IMR-90 (cell line): ENCODE measurements around the gene ADPRHL1. TPM values are rescaled to one million over a fixed set of nuclear protein-coding genes. Genes with fewer than 3 reads are reported as not detected.

Experiments
- ATAC-seq: fragments of 200-7000 bp; cut with Tn5 transposase; 2 replicates; pipeline ENCODE4 v1.9.1; 2020; ENCODE audit warnings: low read depth, mild to moderate bottlenecking, moderate library complexity
- BruUV-seq: library from RNA; stranded (reverse); fragments of 400-500 nt; replicated peaks from 2 replicates; lab custom pipeline; 2021; lab: Mats Ljungman, UMichigan
- CTCF ChIA-PET: fragments of 300-600 bp; formaldehyde crosslinking; extraction: SDS; loops from one replicate; lab custom pipeline; 2021; ENCODE audit warnings: antibody characterized with exemption; lab: Yijun Ruan, JAX
- POLR2A ChIA-PET: fragments of 300-600 bp; sonication (Branson Sonifier 250); formaldehyde crosslinking; loops from one replicate; lab custom pipeline; 2022; ENCODE audit warnings: antibody characterized with exemption; ENCODE audit not compliant: unreplicated experiment; lab: Charles Lee
- DNase-seq: peaks from one replicate; pipeline ENCODE4 v3.0.0; 2013
- H2AFZ ChIP-seq: replicated peaks from 2 replicates; pipeline ENCODE3; 2013; ENCODE audit warnings: low read length, mild to moderate bottlenecking; ENCODE audit not compliant: poor library complexity
- H2AK5ac ChIP-seq: 2 replicates; pipeline ENCODE4 v1.6.1; 2013; ENCODE audit warnings: low read depth, low read length, inconsistent platforms
- H2AK9ac ChIP-seq: replicated peaks from 2 replicates; pipeline ENCODE3; 2013; ENCODE audit warnings: mild to moderate bottlenecking, low read depth, low read length, moderate library complexity; ENCODE audit not compliant: poor library complexity
- H2BK120ac ChIP-seq: 2 replicates; pipeline ENCODE4 v1.6.1; 2013; ENCODE audit warnings: low read depth, low read length, inconsistent platforms
- H2BK15ac ChIP-seq: 3 replicates; pipeline ENCODE4 v1.6.1; 2013; ENCODE audit warnings: low read depth, low read length, inconsistent platforms
- H2BK20ac ChIP-seq: 2 replicates; pipeline ENCODE4 v1.6.1; 2013; ENCODE audit warnings: low read depth, mild to moderate bottlenecking, inconsistent platforms, low read length, moderate library complexity
- H2BK5ac ChIP-seq: 2 replicates; pipeline ENCODE4 v1.6.1; 2013; ENCODE audit warnings: mild to moderate bottlenecking, low read depth, low read length, inconsistent platforms; ENCODE audit not compliant: poor library complexity, severe bottlenecking
- H3K14ac ChIP-seq: replicated peaks from 2 replicates; pipeline ENCODE4 v1.6.1; 2013; ENCODE audit warnings: low read depth, low read length, inconsistent platforms
- H3K18ac ChIP-seq: 2 replicates; pipeline ENCODE4 v1.6.1; 2013; ENCODE audit warnings: low read depth, low read length, control low read depth
- H3K23ac ChIP-seq: 2 replicates; pipeline ENCODE4 v1.6.1; 2013; ENCODE audit warnings: low read depth, low read length, inconsistent platforms
- H3K27ac ChIP-seq: 2 replicates; pipeline ENCODE4 v1.5.1; 2013; ENCODE audit warnings: mild to moderate bottlenecking, control low read depth, low read length; ENCODE audit not compliant: insufficient read depth
- H3K27me3 ChIP-seq: 2 replicates; pipeline ENCODE4 v1.6.1; 2013; ENCODE audit warnings: low read length; ENCODE audit not compliant: control insufficient read depth, insufficient read depth
- H3K36me3 ChIP-seq: 2 replicates; pipeline ENCODE4 v1.6.1; 2013; ENCODE audit warnings: low read length, mixed read lengths; ENCODE audit not compliant: control insufficient read depth, insufficient read depth
- H3K4ac ChIP-seq: 2 replicates; pipeline ENCODE4 v1.6.1; 2013; ENCODE audit warnings: low read depth, low read length, inconsistent platforms
- H3K4me1 ChIP-seq: 2 replicates; pipeline ENCODE4 v1.6.1; 2013; ENCODE audit warnings: low read length, mixed read lengths; ENCODE audit not compliant: control insufficient read depth, insufficient read depth
- H3K4me2 ChIP-seq: 2 replicates; pipeline ENCODE4 v1.6.1; 2013; ENCODE audit warnings: low read depth, mild to moderate bottlenecking, control low read depth, low read length, moderate library complexity
- H3K4me3 ChIP-seq: 2 replicates; pipeline ENCODE4 v1.5.1; 2013; ENCODE audit warnings: low read depth, mild to moderate bottlenecking, control low read depth, low read length, moderate library complexity; ENCODE audit not compliant: insufficient read depth
- H3K56ac ChIP-seq: 2 replicates; pipeline ENCODE4 v1.6.1; 2013; ENCODE audit warnings: low read length, inconsistent platforms; ENCODE audit not compliant: insufficient read depth; ENCODE audit errors: extremely low read depth
- H3K79me1 ChIP-seq, 2 experiments: 2 replicates each; pipeline ENCODE4 v1.6.1; 2013; ENCODE audit warnings: low read length in 2 of 2, inconsistent platforms in 1 of 2, low read depth in 1 of 2
- H3K9ac ChIP-seq: 2 replicates; pipeline ENCODE4 v1.6.1; 2013; ENCODE audit warnings: low read depth, low read length, control low read depth
- H3K9me1 ChIP-seq: 2 replicates; pipeline ENCODE4 v1.6.1; 2013; ENCODE audit warnings: low read length, inconsistent platforms; ENCODE audit not compliant: insufficient read depth
- H3K9me3 ChIP-seq: 2 replicates; pipeline ENCODE4 v1.6.1; 2013; ENCODE audit warnings: low read length; ENCODE audit not compliant: control insufficient read depth, insufficient read depth
- H4K20me1 ChIP-seq: 2 replicates; pipeline ENCODE4 v1.6.1; 2013; ENCODE audit warnings: low read length, inconsistent platforms; ENCODE audit not compliant: insufficient read depth
- H4K5ac ChIP-seq: 2 replicates; pipeline ENCODE4 v1.6.1; 2013; ENCODE audit warnings: mild to moderate bottlenecking, low read depth, low read length, control low read depth
- H4K8ac ChIP-seq, 2 experiments: 2 replicates each; pipeline ENCODE4 v1.6.1; 2013; ENCODE audit warnings: low read depth in 2 of 2, low read length in 2 of 2, control low read depth in 1 of 2, inconsistent platforms in 1 of 2
- H4K91ac ChIP-seq: 2 replicates; pipeline ENCODE4 v1.6.1; 2013; ENCODE audit warnings: low read depth, low read length, inconsistent platforms; ENCODE audit not compliant: insufficient read depth
- BHLHE40 ChIP-seq: fragments of 150-350 bp; IDR thresholded peaks from 2 replicates; pipeline ENCODE4 v1.6.1; 2016; ENCODE audit warnings: mild to moderate bottlenecking, low read depth, low read length
- CEBPB ChIP-seq: IDR thresholded peaks from 2 replicates; pipeline ENCODE4 v1.6.1; 2012; ENCODE audit warnings: low read depth, low read length, improper control_type of control experiment
- CHD1 ChIP-seq: IDR thresholded peaks from 2 replicates; pipeline ENCODE4 v1.6.1; 2012; ENCODE audit warnings: low read depth, low read length, improper control_type of control experiment
- MAFK ChIP-seq: IDR thresholded peaks from 2 replicates; pipeline ENCODE4 v1.6.1; 2012; ENCODE audit warnings: low read depth, low read length, improper control_type of control experiment
- MAZ ChIP-seq: IDR thresholded peaks from 2 replicates; pipeline ENCODE4 v1.6.1; 2012; ENCODE audit warnings: low read depth, mild to moderate bottlenecking, low read length, improper control_type of control experiment, moderate library complexity, borderline replicate concordance
- MXI1 ChIP-seq: IDR thresholded peaks from 2 replicates; pipeline ENCODE4 v1.6.1; 2012; ENCODE audit warnings: low read depth, mild to moderate bottlenecking, low read length, moderate library complexity, borderline replicate concordance
- NFE2L2 ChIP-seq: fragments of 150-350 bp; IDR thresholded peaks from 2 replicates; pipeline ENCODE4 v1.6.1; 2016; ENCODE audit warnings: low read depth, mild to moderate bottlenecking, low read length
- RAD21 ChIP-seq: IDR thresholded peaks from 2 replicates; pipeline ENCODE4 v1.6.1; 2012; ENCODE audit warnings: low read length, improper control_type of control experiment
- RFX5 ChIP-seq: IDR thresholded peaks from 2 replicates; pipeline ENCODE4 v1.8.0; 2012; ENCODE audit warnings: low read depth, mild to moderate bottlenecking, low read length, moderate library complexity
- SMC3 ChIP-seq: fragments of 150-350 bp; IDR thresholded peaks from 2 replicates; pipeline ENCODE4 v1.6.1; 2016; ENCODE audit warnings: low read depth, mild to moderate bottlenecking, antibody characterized with exemption, low read length, moderate library complexity
- WGBS, 2 experiments: methylation state at CpG; one replicate each; pipeline versions ENCODE4 v1.1.5 to v1.1.7; 2013; ENCODE audit warnings: missing lambda C conversion rate in 2 of 2; ENCODE audit not compliant: insufficient read length in 1 of 2; ENCODE audit errors: extremely low coverage in 2 of 2; 5-methylcytosine and 5-hydroxymethylcytosine counted together
- dilution Hi-C: fragments of 300-500 bp; cut with HindIII; formaldehyde crosslinking; loops from one replicate; pipeline ENCODE4 v1.14.3; 2018; ENCODE audit warnings: low sequenced_read_pairs; ENCODE audit not compliant: unreplicated experiment
- in situ Hi-C: fragments of 300-500 bp; cut with MboI; formaldehyde crosslinking; loops from 3 replicates; pipeline ENCODE4 v1.14.3; 2019; ENCODE audit warnings: low sequenced_read_pairs, inconsistent platforms, mixed read lengths
- intact Hi-C: fragments of 100-400 bp; cut with micrococcal nuclease; formaldehyde crosslinking; loops from 2 replicates; pipeline ENCODE4 v1.10.0; 2022
- polyA plus RNA-seq, 3 experiments: library from polyadenylated mRNA; depleted of rRNA; stranded (reverse); fragments of >200 nt; gene quantifications; 2 replicates each; pipeline ENCODE4 v1.2.3, GENCODE V29; 2012; ENCODE audit warnings: low replicate concordance in 1 of 3
- total RNA-seq: library from RNA; depleted of rRNA; stranded (reverse); fragments of >200 nt; gene quantifications from 2 replicates; pipeline ENCODE4 v1.2.3, GENCODE V29; 2012
- TF ChIP-seq, protein P1 (sequence below): conservative IDR thresholded peaks from 2 replicates; pipeline ENCODE4 v1.5.1; 2012; ENCODE audit warnings: mild to moderate bottlenecking, low read depth, low read length, improper control_type of control experiment
- TF ChIP-seq, protein P2 (sequence below): fragments of 150-350 bp; IDR thresholded peaks from 2 replicates; pipeline ENCODE4 v1.6.1; 2017; ENCODE audit warnings: mild to moderate bottlenecking, antibody characterized with exemption, low read length, low read depth

ADPRHL1 gene
- total and polyA plus RNA-seq, 2 of the 4 experiments (the other 2 are of a cell fraction) = 0.36 to 0.67 TPM

DNA sequence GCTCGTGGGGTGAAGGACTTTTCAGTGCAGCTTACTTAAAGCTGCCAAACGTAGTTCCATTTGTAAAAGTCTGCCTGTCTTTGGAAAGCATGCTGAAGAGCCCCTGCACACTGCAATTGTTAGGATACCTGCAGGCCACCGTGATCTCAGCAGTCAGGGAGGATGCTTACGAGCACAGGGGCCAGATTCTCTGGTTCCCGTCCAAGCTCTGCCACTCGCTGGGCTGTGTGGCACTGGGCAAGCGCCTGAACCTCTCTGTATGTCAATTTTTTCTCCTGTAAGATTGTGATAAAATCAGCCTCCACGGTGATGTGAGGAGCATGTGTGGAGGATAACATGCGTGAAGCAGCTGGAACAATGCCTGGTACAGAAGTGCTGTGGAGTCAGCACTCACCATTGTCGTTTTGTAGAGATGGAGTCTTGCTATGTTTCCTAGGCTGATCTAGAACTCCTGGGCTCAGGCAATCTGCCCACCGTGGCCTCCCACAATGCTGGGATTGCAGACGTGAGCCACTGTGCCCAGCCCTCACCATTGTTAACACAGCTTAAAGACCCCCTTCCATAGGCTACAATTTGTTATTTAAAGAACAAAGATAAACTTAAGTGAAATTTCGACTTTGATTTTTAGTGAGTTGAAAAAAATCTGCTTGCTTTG lies 3.5 kb downstream of the ADPRHL1 start:
- Histone ChIP-seq H3K14ac (no peak overlapping the region), H2AK9ac (no peak overlapping the region), H2BK20ac (no peak overlapping the region), H4K8ac (no peak overlapping the region), H3K9me3 (no peaks in the 10 kb centered on the region), H2BK5ac (no peak overlapping the region), H3K27me3 (no peaks in the 10 kb centered on the region), H2BK15ac (no peak overlapping the region), H3K23ac (no peak overlapping the region), H3K4ac (no peak overlapping the region), H3K18ac (no peak overlapping the region), H2AK5ac (no peak overlapping the region), H4K5ac (no peak overlapping the region), H3K9ac (no peak overlapping the region), H2BK120ac (no peak overlapping the region), H3K36me3 (peaks cover 15% of the 10 kb centered on the region; the same call in 1 of the 2 replicates), H3K27ac (no peak overlapping the region), H3K4me1 (no peaks in the 10 kb centered on the region), H3K4me3 (no peak overlapping the region), H3K79me1 (peaks cover 0 to 5% of the 10 kb centered on the region in 2 experiments; a peak in 2 of 4 replicates), H3K9me1 (peaks cover 6% of the 10 kb centered on the region), H4K20me1 (no peaks in the 10 kb centered on the region), H3K4me2 (no peak overlapping the region), H3K56ac (no peak overlapping the region), H2AFZ (no peak overlapping the region), H4K91ac (no peak overlapping the region)
- in situ Hi-C loops (no loop called here), dilution Hi-C loops (no loop called here), intact Hi-C loops (loop anchor here (2.0 kb wide), 1 partner anchor 507 kb away; no protein-coding TSS in a partner anchor)
- DNase-seq (no peak), ATAC-seq (no peak)
- BruUV-seq = no TSS peak
- WGBS, 2 experiments = 83% methylated on average over 6 of the region's 13 CpGs; no CpG with 5 or more reads in 1 of the 2 experiments
- TF ChIP-seq CHD1 = no peak
- no peak for TF ChIP-seq RFX5
- TF ChIP-seq, protein P1, sequence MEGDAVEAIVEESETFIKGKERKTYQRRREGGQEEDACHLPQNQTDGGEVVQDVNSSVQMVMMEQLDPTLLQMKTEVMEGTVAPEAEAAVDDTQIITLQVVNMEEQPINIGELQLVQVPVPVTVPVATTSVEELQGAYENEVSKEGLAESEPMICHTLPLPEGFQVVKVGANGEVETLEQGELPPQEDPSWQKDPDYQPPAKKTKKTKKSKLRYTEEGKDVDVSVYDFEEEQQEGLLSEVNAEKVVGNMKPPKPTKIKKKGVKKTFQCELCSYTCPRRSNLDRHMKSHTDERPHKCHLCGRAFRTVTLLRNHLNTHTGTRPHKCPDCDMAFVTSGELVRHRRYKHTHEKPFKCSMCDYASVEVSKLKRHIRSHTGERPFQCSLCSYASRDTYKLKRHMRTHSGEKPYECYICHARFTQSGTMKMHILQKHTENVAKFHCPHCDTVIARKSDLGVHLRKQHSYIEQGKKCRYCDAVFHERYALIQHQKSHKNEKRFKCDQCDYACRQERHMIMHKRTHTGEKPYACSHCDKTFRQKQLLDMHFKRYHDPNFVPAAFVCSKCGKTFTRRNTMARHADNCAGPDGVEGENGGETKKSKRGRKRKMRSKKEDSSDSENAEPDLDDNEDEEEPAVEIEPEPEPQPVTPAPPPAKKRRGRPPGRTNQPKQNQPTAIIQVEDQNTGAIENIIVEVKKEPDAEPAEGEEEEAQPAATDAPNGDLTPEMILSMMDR = no peak
- TF ChIP-seq SMC3 = no peak
- TF ChIP-seq MAFK = no peak
- TF ChIP-seq, protein P2, sequence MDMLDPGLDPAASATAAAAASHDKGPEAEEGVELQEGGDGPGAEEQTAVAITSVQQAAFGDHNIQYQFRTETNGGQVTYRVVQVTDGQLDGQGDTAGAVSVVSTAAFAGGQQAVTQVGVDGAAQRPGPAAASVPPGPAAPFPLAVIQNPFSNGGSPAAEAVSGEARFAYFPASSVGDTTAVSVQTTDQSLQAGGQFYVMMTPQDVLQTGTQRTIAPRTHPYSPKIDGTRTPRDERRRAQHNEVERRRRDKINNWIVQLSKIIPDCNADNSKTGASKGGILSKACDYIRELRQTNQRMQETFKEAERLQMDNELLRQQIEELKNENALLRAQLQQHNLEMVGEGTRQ = no peak
- no peak for TF ChIP-seq MXI1
- no peak for TF ChIP-seq NFE2L2
- no peak for TF ChIP-seq MAZ
- no peak for TF ChIP-seq RAD21
- no peak for TF ChIP-seq CEBPB
- TF ChIP-seq BHLHE40 = no peak
- POLR2A ChIA-PET = no interaction called here
- CTCF ChIA-PET = no interaction called here
